Measurements from ENCODE around the gene CSF1R.
"Not testable (repeated sequence)": the region's sequence is repeated elsewhere in the genome, so short reads cannot be mapped to it uniquely, and the experiment has no call there.

Gene CSF1R

GRCh38 chr5:150054569-150054968, 31.8 kb downstream of the CSF1R start:
- no peak for DNase-seq (ENCODE audit: low read depth)

GRCh38 chr5:150053713-150054392, 32.5 kb downstream of the CSF1R start:
- no peak for DNase-seq (ENCODE audit: low read depth)

GRCh38 chr5:150052956-150053712, 33.2 kb downstream of the CSF1R start:
- no peak for DNase-seq (ENCODE audit: low read depth)

- DNase-seq (ENCODE audit: low read depth), result no peak
Measured at GRCh38 chr5:150052226-150052955, 34.0 kb downstream of the CSF1R start.

- no peak for DNase-seq (ENCODE audit: low read depth)
Measured at GRCh38 chr5:150051657-150052195, 34.6 kb downstream of the CSF1R start.

- not testable (repeated sequence) for DNase-seq (ENCODE audit: low read depth)
Measured at GRCh38 chr5:150050172-150050811, 36.1 kb downstream of the CSF1R start.

GRCh38 chr5:150046031-150046430, 40.3 kb downstream of the CSF1R start:
- DNase-seq (ENCODE audit: low read depth), result no peak

- no peak for DNase-seq (ENCODE audit: low read depth)
Measured at GRCh38 chr5:150045549-150045948, 40.8 kb downstream of the CSF1R start.

- no peak for DNase-seq (ENCODE audit: low read depth)
Measured at GRCh38 chr5:150044712-150045111, 41.6 kb downstream of the CSF1R start.

GRCh38 chr5:150044329-150044681, 42.0 kb downstream of the CSF1R start:
- no peak for DNase-seq (ENCODE audit: low read depth)

- no peak for DNase-seq (ENCODE audit: low read depth)
Measured at GRCh38 chr5:150043657-150044328, 42.6 kb downstream of the CSF1R start.

- no peak for DNase-seq (ENCODE audit: low read depth)
Measured at GRCh38 chr5:150042459-150042858, 43.9 kb downstream of the CSF1R start.

- DNase-seq (ENCODE audit: low read depth), result no peak
Measured at GRCh38 chr5:150038547-150038946, 47.8 kb downstream of the CSF1R start.

GRCh38 chr5:150036513-150036912, 49.8 kb downstream of the CSF1R start:
- DNase-seq (ENCODE audit: low read depth), result no peak

- no peak for DNase-seq (ENCODE audit: low read depth)
Measured at GRCh38 chr5:150035139-150035895, 51.0 kb downstream of the CSF1R start.

- DNase-seq (ENCODE audit: low read depth), result no peak
Measured at GRCh38 chr5:150034662-150035061, 51.7 kb downstream of the CSF1R start.

- no peak for DNase-seq (ENCODE audit: low read depth)
Measured at GRCh38 chr5:150033334-150033733, 53.0 kb downstream of the CSF1R start.

GRCh38 chr5:150028047-150028446, 58.3 kb downstream of the CSF1R start:
- DNase-seq (ENCODE audit: low read depth), result not testable (repeated sequence)

GRCh38 chr5:150026682-150027172, 59.6 kb downstream of the CSF1R start:
- DNase-seq (ENCODE audit: low read depth), result no peak

- DNase-seq (ENCODE audit: low read depth), result no peak
Measured at GRCh38 chr5:150024346-150024984, 61.9 kb downstream of the CSF1R start.

Measured in stimulated activated CD8-positive, alpha-beta memory T cell treated with anti-CD3 and anti-CD28 coated beads, Interleukin-7, amount 100 ng/mL, for 24 hours (primary cell).